Left ventricle myocardium inferior (tissue), 1 donor: Measurements from ENCODE around the gene TPCN2. TPM values are rescaled to one million over a fixed set of nuclear protein-coding genes. Genes with fewer than 3 reads are reported as not detected.

Experiments
- DNase-seq: peaks from one replicate; pipeline ENCODE4 v3.0.0-alpha.2; 2020
- H3K27ac ChIP-seq: fragments of 200-600 bp; replicated peaks from 2 replicates; pipeline ENCODE4 v1.8.0; 2021
- H3K27me3 ChIP-seq: fragments of 200-600 bp; 2 replicates; pipeline ENCODE4 v1.8.0; 2021; ENCODE audit warnings: low read depth
- H3K36me3 ChIP-seq: fragments of 200-600 bp; 2 replicates; pipeline ENCODE4 v1.8.0; 2021
- H3K4me1 ChIP-seq: fragments of 200-600 bp; 2 replicates; pipeline ENCODE4 v1.8.0; 2021
- H3K4me3 ChIP-seq: fragments of 200-600 bp; 2 replicates; pipeline ENCODE4 v1.8.0; 2021; ENCODE audit warnings: mild to moderate bottlenecking, moderate library complexity
- H3K9me3 ChIP-seq: fragments of 200-600 bp; replicated peaks from 2 replicates; pipeline ENCODE4 v1.8.0; 2021
- intact Hi-C: fragments of 100-400 bp; cut with micrococcal nuclease; formaldehyde crosslinking; loops from one replicate; pipeline ENCODE4 v1.11.0; 2022
- total RNA-seq: library from RNA; stranded (reverse); fragmentation: NEBNext Ultra II Directional; extraction: Animal tissue kit (Norgen Biotek cat#: 25700); gene quantifications from one replicate; pipeline ENCODE4 v1.2.1, GENCODE V29; 2021
- TF ChIP-seq, protein P1 (sequence below): fragments of 200-600 bp; IDR thresholded peaks from 2 replicates; pipeline ENCODE4 v1.8.0; 2021; ENCODE audit warnings: antibody characterized with exemption, mild to moderate bottlenecking, borderline replicate concordance
- donor health status: DM: no; HTN: yes; CAD: no; lungs with severe emphysema.

TPCN2 gene
- total RNA-seq, 1 donor from 2014 or later, result 9.2 TPM

DNA sequence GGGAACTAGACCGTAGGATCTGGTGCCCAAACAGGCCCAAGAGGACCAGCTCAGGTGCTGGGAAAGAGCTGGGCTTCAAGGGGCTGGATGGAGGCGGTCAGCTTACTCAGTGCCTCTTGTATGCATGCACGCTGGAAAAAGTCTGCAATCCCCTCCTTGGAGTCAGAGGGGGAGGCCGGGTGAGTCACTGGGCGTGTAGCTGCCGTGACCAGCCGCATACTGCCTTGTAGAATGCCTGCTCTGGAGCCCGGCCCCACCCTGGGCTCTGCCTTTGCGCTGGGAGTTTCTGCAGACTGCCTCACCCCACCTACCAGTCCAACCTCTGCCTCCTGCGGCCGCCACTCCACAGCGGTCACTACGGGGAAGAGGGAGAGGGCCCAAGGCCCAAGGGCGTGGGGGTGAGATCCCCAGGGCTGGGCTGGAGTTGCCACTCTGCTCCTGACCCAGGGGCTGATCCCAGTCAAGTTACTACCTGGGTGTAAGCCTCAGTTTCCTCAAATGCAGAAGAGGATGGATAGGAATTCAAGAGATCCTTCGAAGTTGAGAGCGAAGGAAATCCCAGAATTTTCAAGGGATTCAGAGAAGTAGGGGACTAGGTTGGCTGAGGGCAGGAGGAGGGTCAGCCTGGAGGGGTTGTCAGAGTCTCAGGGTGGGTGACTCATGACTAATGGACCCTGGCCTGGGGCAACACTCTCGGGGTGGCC lies 39.8 kb upstream of the TPCN2 start:
- DNase-seq, result peak; percentile 73
- H3K4me1 ChIP-seq, result peaks cover 59% of the 10 kb centered on the region
- no peak overlapping the region for H3K4me3 ChIP-seq

DNA sequence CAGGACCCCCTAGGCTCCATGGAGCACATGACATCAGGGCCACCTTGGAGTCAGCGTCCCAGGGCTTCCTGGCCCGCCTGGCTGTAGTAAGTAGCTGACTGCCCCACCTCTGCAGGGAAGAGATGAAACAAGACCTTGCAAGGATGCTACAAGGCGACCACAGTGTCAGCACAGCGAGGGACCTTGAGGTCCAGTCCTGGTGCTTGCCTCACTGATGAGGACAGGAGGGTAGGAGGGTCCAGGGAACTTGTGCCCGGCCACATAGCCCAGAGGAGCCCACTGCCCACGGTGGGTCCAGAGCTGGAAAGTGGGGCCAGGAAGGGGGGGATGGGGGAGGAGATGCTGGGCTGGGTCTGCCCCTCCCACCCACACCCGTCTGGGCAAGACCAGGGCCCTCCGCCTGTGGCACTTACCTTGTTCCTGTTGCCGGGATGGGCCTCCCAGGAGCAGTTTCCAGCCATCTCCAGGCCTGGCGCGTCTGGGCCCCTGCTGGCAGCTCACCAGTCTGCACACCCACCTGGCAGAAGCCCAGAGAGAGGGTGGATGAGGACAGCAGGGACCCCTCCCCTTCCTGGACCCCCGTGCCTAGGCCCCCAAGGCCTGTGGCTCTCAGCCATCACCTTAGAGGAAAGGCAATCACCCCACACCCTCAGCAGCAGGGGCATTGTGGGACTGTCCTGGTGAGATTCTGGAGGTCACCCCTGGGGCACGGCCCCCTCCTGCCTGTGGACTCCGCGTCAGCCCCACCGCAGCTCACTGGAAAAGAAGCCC lies 39.1 kb upstream of the TPCN2 start:
- intact Hi-C loops, result no loop called here
- H3K4me1 ChIP-seq, result peaks cover 61% of the 10 kb centered on the region
- no peak for DNase-seq
- TF ChIP-seq, protein P1, sequence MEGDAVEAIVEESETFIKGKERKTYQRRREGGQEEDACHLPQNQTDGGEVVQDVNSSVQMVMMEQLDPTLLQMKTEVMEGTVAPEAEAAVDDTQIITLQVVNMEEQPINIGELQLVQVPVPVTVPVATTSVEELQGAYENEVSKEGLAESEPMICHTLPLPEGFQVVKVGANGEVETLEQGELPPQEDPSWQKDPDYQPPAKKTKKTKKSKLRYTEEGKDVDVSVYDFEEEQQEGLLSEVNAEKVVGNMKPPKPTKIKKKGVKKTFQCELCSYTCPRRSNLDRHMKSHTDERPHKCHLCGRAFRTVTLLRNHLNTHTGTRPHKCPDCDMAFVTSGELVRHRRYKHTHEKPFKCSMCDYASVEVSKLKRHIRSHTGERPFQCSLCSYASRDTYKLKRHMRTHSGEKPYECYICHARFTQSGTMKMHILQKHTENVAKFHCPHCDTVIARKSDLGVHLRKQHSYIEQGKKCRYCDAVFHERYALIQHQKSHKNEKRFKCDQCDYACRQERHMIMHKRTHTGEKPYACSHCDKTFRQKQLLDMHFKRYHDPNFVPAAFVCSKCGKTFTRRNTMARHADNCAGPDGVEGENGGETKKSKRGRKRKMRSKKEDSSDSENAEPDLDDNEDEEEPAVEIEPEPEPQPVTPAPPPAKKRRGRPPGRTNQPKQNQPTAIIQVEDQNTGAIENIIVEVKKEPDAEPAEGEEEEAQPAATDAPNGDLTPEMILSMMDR, result no peak
- peaks cover 5% of the 10 kb centered on the region for H3K36me3 ChIP-seq
- H3K27ac ChIP-seq, result peak overlapping the region; percentile 84
- peak overlapping the region; percentile 66 for H3K4me3 ChIP-seq
- no peaks in the 10 kb centered on the region for H3K9me3 ChIP-seq
- H3K27me3 ChIP-seq, result peaks cover 54% of the 10 kb centered on the region

More for the DNA sequence above, 39.8 kb upstream of the TPCN2 start:
- TF ChIP-seq, protein P1, result no peak
- Histone ChIP-seq H3K9me3 (no peaks in the 10 kb centered on the region), H3K36me3 (peaks cover 5% of the 10 kb centered on the region), H3K27ac (peak overlapping the region; percentile 84), H3K27me3 (peaks cover 56% of the 10 kb centered on the region)
- intact Hi-C loops, result no loop called here

GRCh38 chr11:69010361-69010891 lies 38.3 kb upstream of the TPCN2 start:
- H3K27me3 ChIP-seq, result peaks cover 57% of the 10 kb centered on the region
- peaks cover 4% of the 10 kb centered on the region for H3K36me3 ChIP-seq
- DNase-seq, result no peak
- H3K4me1 ChIP-seq, result peaks cover 66% of the 10 kb centered on the region
- intact Hi-C loops, result no loop called here
- TF ChIP-seq, protein P1, result no peak
- H3K27ac ChIP-seq, result peak overlapping the region; percentile 84
- H3K9me3 ChIP-seq, result no peaks in the 10 kb centered on the region
- peak overlapping the region; percentile 66 for H3K4me3 ChIP-seq

GRCh38 chr11:69010964-69011623 lies 37.6 kb upstream of the TPCN2 start:
- intact Hi-C loops, result no loop called here
- Histone ChIP-seq H3K4me1 (peaks cover 66% of the 10 kb centered on the region), H3K27me3 (peaks cover 57% of the 10 kb centered on the region)

GRCh38 chr11:69011624-69012091 lies 37.1 kb upstream of the TPCN2 start:
- Histone ChIP-seq H3K36me3 (no peaks in the 10 kb centered on the region), H3K4me1 (peaks cover 66% of the 10 kb centered on the region), H3K27me3 (peaks cover 57% of the 10 kb centered on the region), H3K4me3 (peak overlapping the region; percentile 66), H3K27ac (peak overlapping the region; percentile 84), H3K9me3 (no peaks in the 10 kb centered on the region)
- DNase-seq, result no peak
- TF ChIP-seq, protein P1, result no peak
- intact Hi-C loops, result no loop called here

More at GRCh38 chr11:69010964-69011623, 37.6 kb upstream of the TPCN2 start:
- peak overlapping the region; percentile 66 for H3K4me3 ChIP-seq
- H3K27ac ChIP-seq, result peak overlapping the region; percentile 84
- DNase-seq, result peak; percentile 72
- H3K36me3 ChIP-seq, result no peaks in the 10 kb centered on the region
- no peaks in the 10 kb centered on the region for H3K9me3 ChIP-seq
- TF ChIP-seq, protein P1, result no peak
